CD4-positive, alpha-beta T cell treated with Interleukin-15 for 4 hours (primary cell): ENCODE data around the gene PBLD.

ENCODE experiments used
- DNase-seq: peaks from one replicate; pipeline ENCODE4 v3.0.0-alpha.2; 2020; ENCODE audit warnings: low spot score

Gene PBLD

DNA sequence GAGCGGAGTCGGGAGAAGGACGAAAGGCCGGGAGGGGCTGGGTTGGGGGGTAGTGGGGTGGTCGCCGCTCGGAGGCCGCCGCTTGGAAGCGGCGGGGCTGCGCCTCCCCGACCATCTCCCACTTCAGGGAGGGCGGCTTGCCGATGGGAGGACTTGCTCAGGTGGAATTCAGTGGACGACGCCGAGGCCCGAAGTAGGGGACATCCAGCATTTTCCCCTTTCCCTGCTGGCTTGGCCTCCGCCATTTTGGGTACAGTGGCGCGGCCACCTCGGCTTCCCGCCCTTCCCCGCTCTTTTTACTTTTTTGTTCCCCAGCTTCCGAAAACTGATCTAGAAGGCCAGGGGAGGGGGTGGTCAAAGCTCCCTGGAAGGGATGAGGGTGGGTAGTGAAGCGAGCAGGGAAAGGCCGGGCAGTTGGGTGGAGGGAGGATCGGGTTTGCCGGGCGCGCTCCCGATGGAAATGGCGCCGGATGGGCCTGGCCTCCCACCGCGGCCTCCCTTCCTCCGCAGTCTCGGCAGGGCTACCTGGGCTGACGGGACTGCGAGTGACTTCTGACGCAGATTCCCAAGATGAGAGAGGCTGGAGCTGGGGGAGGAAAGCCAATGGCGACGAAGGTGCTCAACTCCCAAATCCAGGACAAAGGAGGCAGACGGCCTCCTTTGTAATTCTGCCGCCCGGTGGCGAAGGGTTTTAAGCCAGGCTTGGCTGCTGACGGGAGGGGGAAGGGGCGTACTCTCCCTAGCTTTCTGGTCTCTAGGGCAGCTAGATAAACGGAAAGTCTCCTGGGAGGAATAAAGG is at the start of gene PBLD:
TSS of gene PBLD (minus strand) at position 670 of the 799 bp plus-strand sequence. CDS start 26,084 bp downstream, outside the sequence.
- DNase-seq = peak; percentile 61

DNA sequence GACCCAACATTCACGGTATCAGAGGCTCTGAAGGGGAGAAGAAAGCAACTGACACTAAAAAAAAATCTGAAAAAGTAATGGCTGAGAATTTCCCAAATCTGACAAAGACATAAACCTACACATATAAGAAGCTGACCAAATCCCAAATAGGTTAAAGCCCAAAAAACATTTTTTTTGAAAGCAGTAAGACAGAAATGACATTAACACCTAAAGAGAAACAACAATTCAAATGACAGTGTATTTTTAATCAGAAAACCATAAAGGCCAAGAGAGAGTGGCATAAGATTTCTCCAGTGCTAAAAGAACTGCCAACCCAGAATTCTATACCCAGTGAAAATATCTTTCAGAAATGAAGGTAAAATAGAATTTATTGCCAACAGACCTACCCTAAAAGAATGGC is 38.9 kb upstream of the PBLD start:
- no peak for DNase-seq

GRCh38 chr10:68367121-68367520 is 34.4 kb upstream of the PBLD start:
- no peak for DNase-seq

DNA sequence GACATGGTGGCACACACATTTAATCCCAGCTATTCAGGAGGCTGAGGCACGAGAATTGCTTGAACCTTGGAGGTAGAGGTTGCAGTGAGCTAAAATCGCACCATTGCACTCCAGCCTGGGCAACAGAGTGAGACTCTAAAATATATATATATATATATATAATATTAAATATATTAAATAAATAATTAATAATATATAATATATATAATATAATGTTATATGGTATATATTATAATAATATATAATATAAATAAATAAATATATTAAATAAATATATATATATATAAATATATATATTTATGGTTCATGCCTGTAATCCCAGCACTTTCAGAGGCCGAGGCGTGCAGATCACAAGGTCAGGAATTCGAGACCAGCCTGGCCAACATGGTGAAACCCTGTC is 33.9 kb upstream of the PBLD start:
- DNase-seq = no peak

- no peak for DNase-seq
These were observed 32.9 kb upstream of the PBLD start for GRCh38 chr10:68365611-68366010.

DNA sequence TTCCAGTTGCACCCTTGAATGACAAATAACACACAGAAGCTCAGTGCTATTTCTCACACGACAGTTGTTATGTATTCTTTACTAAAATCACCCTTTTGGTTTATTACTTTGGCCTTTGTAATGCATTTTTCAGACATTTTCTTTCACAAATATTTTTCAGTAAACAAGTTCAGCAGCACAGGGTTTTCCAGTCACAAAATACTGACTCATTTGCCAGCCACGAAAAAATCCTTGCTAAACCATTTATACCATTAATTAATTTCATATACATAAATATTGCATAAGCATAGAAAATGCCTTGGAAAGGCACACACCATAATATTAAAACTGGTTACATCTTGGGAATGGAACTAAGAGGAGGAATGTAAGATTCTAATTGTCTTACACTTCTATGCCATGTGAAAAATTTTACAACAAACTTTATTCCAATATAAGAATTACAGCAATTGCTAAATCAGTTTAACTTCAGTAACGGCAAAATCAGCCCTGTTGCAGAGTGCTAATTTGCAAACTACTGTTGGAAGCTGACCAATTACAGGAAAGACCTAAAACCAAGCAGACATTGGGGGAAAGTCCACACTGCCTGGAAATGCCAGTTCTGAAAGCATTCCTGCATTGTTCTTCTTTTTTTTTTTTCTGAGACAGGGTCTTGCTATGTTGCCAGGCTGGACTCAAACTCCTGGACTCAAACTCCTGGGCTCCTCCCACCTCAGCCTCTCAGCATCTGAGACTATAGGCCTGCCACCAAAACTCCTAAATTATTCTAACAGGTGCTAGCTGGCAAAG is 31.6 kb upstream of the PBLD start:
- DNase-seq = no peak

DNA sequence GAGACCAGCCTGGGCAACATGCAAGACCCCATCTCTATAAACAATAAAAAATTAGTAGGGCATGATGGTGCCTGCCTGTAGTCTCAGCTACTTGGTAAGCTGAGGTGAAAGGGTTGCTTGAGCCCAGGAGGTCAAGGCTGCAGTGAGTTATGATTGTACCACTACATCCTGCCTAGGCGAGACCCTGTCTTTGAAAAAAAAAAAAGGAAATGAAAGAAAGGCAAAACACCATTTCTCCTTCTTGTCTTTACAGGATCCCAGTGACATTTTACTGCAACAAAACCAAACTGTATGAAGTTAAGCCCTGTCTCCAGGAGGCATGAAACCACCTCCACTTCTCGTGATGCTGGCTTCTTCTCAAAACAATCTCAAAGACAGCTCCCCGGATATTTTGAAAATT is 29.9 kb upstream of the PBLD start:
- no peak for DNase-seq

- DNase-seq = no peak
These were observed 26.5 kb upstream of the PBLD start for GRCh38 chr10:68359189-68359588.

DNA sequence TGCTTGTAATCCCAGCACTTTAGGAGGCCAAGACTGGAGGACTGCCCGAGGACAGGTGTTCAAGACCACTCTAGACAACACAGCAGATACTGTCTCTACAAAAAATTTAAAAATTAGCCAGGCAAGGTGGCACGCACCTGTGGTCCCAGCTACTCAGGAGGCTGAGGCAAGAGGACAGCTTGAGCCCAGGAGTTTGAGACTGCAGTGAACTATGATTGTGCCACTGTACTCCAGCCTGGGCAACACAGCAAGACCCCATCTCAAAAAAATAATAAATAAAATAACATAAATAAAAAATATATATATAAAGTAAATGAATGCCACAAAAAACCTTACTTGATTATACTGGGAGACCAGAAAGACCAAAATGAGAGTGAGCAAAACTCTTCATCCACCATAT is 20.8 kb upstream of the PBLD start:
- no peak for DNase-seq

DNA sequence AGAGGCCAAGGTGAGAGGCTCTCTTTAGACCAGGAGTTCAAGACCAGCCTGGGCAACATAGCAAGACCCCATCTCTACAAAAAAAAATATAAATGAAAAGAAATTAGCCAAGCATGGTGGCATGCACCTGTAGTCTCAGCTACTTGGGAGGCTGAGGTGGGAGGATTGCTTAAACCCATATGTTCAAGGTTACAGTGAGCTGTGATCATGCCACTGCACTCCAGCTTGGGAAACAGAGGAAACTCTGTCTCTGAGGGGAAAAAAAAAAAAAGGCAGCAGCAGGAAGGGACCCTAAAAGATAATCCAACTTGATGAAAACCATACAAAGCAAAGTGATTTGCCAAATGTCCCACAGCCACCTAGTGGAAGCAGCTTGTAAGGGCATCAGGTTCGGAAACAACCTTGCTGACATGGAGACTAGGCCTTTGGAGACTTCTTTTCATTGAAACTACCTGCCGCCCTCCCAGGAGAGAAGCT is 15.6 kb upstream of the PBLD start:
- peak; percentile 61 for DNase-seq

GRCh38 chr10:68346774-68347173 is 14.0 kb upstream of the PBLD start:
- no peak for DNase-seq

DNA sequence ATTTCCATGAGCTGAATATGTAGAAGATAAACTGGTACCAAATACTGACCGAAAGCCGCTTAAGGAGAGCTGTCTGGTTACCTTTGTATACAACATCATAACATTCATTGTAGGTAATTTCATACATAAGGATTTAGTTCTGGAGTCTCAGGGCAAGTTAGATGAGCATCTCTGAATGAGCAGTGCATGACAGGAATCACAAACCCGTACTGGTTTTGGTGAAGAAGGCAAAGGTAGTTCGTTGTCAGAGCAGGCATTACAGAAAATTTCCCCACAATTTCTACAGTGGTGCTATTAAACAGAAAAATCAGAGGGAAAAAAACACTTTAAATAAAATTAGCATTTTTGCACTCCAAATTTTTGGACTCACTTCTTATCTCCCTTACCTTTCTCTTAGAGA is 12.9 kb upstream of the PBLD start:
- no peak for DNase-seq

GRCh38 chr10:68342909-68343516 is 10.3 kb upstream of the PBLD start:
- no peak for DNase-seq

DNA sequence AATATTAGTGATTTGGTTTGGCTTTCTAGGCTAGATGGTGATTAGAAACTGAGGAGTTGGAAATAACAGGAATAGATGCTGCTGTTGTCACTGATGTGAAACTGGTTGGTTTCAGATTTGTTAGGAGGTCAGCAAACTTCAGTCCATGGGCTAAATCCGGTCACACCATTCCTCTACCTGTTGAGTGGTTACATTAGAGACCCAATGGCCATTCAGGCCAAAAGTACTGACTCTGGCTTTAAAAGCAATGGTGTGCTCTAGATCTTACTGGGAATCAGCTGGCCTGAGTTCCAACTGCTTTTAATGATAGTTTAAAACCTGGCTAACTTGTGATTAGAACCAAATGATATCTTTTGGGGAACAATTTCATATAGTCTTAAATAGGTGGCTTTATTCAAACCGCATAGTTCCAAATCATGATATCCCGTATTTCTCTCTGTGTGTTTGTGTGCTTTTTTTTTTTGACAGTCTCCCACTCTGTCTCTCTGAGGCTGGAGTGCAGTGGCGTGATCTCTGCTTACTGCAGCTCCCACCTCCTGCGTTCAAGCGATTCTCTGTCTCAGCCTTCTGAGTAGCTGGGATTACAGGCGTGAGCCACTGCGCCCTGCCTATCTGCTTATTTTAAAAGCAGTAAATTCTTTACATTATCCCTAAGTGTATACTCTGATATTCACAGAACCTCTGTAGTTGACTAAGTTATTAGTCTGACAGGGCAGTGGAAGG is 7.8 kb upstream of the PBLD start:
- DNase-seq = no peak

DNA sequence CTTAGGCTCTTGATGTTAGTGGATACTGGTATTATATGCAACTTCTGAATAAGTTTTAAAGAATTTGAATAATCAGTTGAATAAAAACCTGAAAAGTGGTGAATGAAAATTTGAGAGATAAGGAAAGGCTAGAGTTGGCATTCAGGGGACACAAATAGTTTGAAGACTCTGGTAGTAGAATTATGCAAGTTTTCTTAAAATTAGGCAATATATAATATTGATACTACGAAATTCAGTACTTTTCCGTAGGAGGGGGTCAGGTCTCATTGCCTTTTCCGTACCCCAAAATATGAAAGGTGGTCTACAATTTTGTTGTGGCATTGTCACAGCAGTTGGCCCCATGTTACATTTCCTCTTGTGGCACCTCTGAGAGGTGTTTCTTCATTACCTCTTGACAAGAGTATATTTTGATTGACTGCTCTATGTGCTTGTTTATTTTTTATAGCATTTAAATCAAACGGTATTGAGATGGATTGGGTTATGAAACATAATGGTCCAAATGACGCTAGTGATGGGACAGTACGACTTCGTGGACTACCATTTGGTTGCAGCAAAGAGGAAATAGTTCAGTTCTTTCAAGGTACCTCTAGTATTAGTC is 4.1 kb upstream of the PBLD start:
- no peak for DNase-seq

DNA sequence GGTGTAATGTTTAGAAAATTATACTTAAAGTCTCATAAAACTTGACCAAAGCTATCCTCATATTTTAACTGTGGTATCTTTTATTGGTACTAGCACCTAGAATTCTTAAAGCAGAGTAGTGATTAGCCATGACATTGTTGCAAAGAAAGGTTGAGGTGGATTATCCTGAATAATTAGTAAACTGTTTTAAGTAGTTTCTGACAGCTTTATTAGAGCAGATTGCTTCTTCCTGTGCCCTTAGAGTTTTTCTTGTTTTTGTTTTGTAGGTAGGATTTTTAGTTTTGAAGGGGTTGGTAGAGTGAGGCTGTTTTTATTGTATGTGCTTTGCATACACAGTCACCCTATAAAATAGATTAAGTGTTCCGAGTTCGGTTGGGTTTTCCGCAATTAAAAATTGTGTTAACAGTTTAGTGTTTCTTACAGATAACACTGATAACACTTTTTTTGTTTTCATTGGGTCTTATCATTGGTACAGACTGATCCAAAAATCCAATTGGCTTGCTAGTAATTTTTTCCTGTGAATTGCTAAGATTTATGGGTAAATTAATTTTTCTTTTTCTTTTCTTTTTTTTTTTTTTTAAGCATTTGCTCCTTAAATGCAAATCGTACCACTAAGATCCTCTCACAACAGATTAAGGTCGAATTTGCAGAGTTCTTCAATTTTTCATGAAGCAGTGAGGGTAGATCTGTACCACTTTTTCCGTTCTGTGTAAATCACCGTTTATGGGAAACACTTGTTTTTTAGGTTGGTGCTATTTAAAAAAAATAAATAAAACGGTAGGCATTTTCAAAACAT is 2.1 kb upstream of the PBLD start:
- no peak for DNase-seq

DNA sequence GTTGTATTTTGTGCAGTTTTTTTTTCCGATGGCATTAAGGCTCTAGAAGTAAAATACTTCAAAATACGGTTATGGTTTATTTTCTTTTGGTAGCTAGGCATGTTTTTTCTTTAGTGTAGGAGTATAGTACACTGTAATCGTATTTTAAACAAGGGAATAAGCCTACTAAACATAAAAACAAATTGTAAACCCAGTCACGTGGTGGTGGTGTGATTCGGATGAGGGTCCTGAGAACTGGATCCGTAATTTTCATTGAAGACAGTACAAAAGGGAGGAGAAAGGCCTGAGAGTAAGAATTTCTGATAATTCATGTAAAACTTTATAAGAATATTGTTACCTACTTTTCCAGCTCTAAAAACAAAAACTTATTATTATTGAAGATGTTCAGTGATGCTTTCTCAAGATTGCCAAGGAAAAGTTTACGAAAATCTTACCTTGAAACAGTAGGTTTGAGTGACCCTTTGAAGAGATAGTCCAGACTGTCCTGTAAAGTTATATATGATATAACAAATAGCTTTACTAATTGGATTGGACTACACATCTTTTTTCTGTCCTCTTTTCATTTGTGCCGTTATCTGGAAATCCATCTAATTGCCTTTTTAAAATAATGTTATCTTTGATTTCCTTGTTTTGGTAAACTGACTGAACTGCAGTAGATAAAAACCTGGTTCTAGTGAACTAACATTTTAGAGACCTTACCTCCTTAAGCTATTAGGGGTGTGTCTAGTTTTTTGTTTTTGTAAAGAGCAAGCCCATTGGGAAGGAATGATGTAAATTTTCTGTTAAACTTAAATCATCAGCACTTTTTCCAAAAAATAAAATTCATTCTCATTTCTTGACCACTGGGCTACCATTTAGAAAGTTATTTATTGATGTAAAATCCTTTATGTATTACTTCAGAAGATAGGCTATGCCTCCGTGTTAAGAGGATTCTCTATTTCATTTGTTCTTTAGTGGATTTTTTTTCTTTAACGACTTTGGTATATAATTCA is 1.0 kb upstream of the PBLD start:
- DNase-seq = no peak

GRCh38 chr10:68333058-68333395 is 299 bp upstream of the PBLD start:
- DNase-seq = no peak

DNA sequence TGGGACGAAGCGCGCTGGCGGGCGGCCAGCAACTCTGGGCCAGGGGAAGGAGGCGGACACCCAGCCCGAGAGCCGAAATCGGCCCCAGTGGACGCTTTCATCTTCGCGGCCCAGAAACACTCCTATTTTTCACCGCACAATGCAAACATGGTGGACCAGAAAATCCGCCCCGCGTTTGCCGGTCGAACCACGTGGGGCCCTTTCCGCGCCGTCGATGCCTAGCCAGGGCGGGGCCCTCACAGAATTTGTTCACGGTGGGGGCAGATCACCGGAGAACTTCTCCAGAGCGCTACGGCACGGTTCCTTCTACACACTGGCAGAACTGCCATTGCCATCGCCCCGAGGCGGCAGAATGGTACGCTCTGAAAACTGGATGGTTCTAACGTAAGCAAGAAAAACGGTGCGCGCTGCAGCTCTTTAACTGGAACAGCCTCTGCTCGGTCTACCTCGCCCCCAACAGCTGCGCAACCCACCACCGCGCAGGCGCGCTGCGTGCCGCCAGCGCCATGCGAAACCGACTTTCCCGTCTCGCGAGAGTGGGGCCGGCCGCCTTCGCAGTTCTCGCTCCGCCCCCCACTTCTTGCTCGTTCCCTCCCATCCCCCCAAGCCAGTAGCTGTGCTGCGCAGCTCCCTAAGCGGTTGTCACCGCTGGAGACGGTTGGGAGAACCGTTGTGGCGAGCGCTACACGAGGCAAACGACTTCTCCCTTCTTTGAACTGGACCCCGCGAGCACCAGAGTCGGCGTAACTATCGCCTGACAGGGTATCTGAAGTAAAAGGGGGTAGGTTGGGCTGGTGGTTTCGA is 1.1 kb downstream of the PBLD start, which contains the start of gene HNRNPH3:
TSS of gene HNRNPH3 (plus strand) at position 610 of the 804 bp plus-strand sequence. CDS start 5,158 bp downstream, outside the sequence.
- DNase-seq = peak; percentile 98
